ENCODE data around the gene TGM5. TPM values are rescaled to one million over a fixed set of nuclear protein-coding genes. Genes with fewer than 3 reads are reported as not detected.
A peak's percentile ranks its signal among the peaks of the same experiment; 100 is the strongest.

Gene TGM5
- total and polyA plus RNA-seq, 2 experiments from 2014 or later = not detected

DNA sequence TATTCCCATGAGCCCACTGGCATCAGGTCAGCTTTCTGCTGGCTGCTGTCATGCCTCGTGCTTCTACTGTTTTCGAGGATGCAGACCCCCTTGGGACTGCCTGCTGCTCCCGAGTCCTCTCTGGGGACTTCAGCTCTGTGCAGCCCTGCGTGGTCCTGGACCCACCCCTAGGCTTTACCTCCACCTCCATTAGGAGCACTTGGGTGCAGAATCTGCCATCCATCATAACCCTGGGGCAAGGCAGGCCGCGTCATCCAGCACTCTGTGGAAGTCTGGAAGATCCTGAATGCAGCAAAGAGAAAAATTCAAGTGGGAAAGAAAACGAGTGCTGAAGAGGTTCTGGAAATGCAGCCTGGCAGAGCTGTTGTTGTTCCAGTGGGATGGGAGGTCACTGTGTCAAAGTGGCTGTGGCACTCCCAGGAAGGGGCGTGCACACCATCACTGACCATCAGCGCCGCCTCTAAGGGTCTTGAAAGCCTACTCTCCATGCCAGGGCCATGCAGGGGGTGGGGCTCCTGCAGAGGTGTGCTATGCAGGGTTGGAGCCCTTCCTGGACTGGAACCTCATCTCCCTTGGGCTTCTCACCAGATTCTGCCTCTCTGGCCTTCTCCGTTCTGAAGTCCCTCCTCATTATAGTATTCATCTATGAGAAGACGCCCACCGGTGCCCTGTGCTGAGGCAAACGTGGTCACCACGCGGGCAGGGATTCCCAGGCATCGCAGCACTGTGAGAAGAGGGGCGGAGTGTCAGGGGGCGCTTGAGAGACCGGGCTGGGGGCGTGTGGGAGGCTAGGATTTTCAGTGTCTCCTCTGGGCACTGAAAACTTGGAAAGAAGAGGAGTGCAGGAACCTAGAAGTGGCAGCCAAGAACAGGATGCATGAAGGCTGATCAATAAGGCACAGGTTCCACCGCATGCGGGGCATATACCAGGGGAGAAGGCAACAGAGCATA, 58.4 kb downstream of the TGM5 start:
- Histone ChIP-seq H3F3A (replicated peaks; ENCODE audit: low read depth) (no peaks in the 10 kb centered on the region), H3K79me2 (replicated peaks; ENCODE audit: insufficient read depth) (no peaks in the 10 kb centered on the region), H3K4me3 (no peak overlapping the region), H3K36me3 (ENCODE audit: insufficient read depth) (no peaks in the 10 kb centered on the region), H3K27me3 (ENCODE audit: insufficient read depth) (no peaks in the 10 kb centered on the region), H3K4me2 (0 out of 2 replicates have a peak overlapping the region, but pooled peaks have one; percentile 12), H4K20me1 (replicated peaks; ENCODE audit: insufficient read depth) (no peaks in the 10 kb centered on the region), H3K27ac (ENCODE audit: low read depth) (no peak overlapping the region), H3K9me2 (ENCODE audit: insufficient read depth) (no peaks in the 10 kb centered on the region), H2AFZ (peak overlapping the region; percentile 95), H3K4me1 (ENCODE audit: insufficient read depth) (no peaks in the 10 kb centered on the region)
- Mint-ChIP-seq H3K27ac (no peak overlapping the region), H3K4me1 (peaks cover 11% of the 10 kb centered on the region), H3K36me3 (ENCODE audit: low read depth) (no peaks in the 10 kb centered on the region), H3K4me3 (no peak overlapping the region), H3K27me3 (ENCODE audit: insufficient read depth, low read depth, poor library complexity) (peaks cover 14% of the 10 kb centered on the region), H3K9me3 (no peaks in the 10 kb centered on the region)
- no peak for TF ChIP-seq ZNF331 (CRISPR knock-in tag; IDR thresholded peaks at IDR 0.05; ENCODE audit: low read depth)
- TF ChIP-seq, protein P1, sequence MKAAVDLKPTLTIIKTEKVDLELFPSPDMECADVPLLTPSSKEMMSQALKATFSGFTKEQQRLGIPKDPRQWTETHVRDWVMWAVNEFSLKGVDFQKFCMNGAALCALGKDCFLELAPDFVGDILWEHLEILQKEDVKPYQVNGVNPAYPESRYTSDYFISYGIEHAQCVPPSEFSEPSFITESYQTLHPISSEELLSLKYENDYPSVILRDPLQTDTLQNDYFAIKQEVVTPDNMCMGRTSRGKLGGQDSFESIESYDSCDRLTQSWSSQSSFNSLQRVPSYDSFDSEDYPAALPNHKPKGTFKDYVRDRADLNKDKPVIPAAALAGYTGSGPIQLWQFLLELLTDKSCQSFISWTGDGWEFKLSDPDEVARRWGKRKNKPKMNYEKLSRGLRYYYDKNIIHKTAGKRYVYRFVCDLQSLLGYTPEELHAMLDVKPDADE (IDR thresholded peaks at IDR 0.05) = no peak
- TF ChIP-seq ZNF114 (CRISPR knock-in tag; IDR thresholded peaks at IDR 0.05) = no peak
- no peak for TF ChIP-seq EZH2 (IDR thresholded peaks at IDR 0.05; ENCODE audit: low read depth, unreplicated experiment)
- TF ChIP-seq POLR2AphosphoS5 (IDR thresholded peaks at IDR 0.05; ENCODE audit: low read depth) = no peak
- no peak for TF ChIP-seq EZH2phosphoT487 (IDR thresholded peaks at IDR 0.05; ENCODE audit: unreplicated experiment)
- TF ChIP-seq REST (IDR thresholded peaks at IDR 0.05; ENCODE audit: unreplicated experiment) = no peak
- TF ChIP-seq CTCF (conservative IDR thresholded peaks at IDR 0.05; ENCODE audit: low read depth in 2 of 2) = no peak
- TF ChIP-seq STAT1 (IDR thresholded peaks at IDR 0.05; ENCODE audit: unreplicated experiment) = no peak
- no peak for TF ChIP-seq CREB1 (CRISPR knock-in tag; IDR thresholded peaks at IDR 0.05; ENCODE audit: low read depth)
- no peak for TF ChIP-seq NANOG (IDR thresholded peaks at IDR 0.05; ENCODE audit: borderline replicate concordance)
- TF ChIP-seq, protein P2, sequence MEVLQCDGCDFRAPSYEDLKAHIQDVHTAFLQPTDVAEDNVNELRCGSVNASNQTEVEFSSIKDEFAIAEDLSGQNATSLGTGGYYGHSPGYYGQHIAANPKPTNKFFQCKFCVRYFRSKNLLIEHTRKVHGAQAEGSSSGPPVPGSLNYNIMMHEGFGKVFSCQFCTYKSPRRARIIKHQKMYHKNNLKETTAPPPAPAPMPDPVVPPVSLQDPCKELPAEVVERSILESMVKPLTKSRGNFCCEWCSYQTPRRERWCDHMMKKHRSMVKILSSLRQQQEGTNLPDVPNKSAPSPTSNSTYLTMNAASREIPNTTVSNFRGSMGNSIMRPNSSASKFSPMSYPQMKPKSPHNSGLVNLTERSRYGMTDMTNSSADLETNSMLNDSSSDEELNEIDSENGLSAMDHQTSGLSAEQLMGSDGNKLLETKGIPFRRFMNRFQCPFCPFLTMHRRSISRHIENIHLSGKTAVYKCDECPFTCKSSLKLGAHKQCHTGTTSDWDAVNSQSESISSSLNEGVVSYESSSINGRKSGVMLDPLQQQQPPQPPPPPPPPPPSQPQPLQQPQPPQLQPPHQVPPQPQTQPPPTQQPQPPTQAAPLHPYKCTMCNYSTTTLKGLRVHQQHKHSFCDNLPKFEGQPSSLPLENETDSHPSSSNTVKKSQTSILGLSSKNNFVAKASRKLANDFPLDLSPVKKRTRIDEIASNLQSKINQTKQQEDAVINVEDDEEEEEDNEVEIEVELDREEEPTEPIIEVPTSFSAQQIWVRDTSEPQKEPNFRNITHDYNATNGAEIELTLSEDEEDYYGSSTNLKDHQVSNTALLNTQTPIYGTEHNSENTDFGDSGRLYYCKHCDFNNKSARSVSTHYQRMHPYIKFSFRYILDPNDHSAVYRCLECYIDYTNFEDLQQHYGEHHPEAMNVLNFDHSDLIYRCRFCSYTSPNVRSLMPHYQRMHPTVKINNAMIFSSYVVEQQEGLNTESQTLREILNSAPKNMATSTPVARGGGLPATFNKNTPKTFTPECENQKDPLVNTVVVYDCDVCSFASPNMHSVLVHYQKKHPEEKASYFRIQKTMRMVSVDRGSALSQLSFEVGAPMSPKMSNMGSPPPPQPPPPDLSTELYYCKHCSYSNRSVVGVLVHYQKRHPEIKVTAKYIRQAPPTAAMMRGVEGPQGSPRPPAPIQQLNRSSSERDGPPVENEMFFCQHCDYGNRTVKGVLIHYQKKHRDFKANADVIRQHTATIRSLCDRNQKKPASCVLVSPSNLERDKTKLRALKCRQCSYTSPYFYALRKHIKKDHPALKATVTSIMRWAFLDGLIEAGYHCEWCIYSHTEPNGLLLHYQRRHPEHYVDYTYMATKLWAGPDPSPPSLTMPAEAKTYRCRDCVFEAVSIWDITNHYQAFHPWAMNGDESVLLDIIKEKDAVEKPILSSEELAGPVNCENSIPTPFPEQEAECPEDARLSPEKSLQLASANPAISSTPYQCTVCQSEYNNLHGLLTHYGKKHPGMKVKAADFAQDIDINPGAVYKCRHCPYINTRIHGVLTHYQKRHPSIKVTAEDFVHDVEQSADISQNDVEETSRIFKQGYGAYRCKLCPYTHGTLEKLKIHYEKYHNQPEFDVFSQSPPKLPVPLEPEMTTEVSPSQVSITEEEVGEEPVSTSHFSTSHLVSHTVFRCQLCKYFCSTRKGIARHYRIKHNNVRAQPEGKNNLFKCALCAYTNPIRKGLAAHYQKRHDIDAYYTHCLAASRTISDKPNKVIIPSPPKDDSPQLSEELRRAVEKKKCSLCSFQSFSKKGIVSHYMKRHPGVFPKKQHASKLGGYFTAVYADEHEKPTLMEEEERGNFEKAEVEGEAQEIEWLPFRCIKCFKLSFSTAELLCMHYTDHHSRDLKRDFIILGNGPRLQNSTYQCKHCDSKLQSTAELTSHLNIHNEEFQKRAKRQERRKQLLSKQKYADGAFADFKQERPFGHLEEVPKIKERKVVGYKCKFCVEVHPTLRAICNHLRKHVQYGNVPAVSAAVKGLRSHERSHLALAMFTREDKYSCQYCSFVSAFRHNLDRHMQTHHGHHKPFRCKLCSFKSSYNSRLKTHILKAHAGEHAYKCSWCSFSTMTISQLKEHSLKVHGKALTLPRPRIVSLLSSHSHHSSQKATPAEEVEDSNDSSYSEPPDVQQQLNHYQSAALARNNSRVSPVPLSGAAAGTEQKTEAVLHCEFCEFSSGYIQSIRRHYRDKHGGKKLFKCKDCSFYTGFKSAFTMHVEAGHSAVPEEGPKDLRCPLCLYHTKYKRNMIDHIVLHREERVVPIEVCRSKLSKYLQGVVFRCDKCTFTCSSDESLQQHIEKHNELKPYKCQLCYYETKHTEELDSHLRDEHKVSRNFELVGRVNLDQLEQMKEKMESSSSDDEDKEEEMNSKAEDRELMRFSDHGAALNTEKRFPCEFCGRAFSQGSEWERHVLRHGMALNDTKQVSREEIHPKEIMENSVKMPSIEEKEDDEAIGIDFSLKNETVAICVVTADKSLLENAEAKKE (CRISPR knock-in tag; IDR thresholded peaks at IDR 0.05) = no peak
- TF ChIP-seq JUNB (IDR thresholded peaks at IDR 0.05; ENCODE audit: unreplicated experiment) = no peak
- DNase-seq (ENCODE audit: low spot score) (no peak), ATAC-seq (no peak)
